Chondrocyte (in vitro differentiated cells): ENCODE results near the gene FOXN3. TPM values are rescaled to one million over a fixed set of nuclear protein-coding genes. Genes with fewer than 3 reads are reported as not detected.

Experiments used
- DNase-seq: peaks from one replicate; pipeline ENCODE4 v3.0.0; 2021; ENCODE audit warnings: mixed read lengths, low spot score
- H3K27ac Mint-ChIP-seq: one replicate; pipeline ENCODE4 v1.8.0; 2021; ENCODE audit warnings: mild to moderate bottlenecking, moderate library complexity, mixed read lengths; ENCODE audit not compliant: unreplicated experiment
- H3K27me3 Mint-ChIP-seq: 2 replicates; pipeline ENCODE4 v1.8.0; 2021; ENCODE audit warnings: low read depth, mixed read lengths
- H3K36me3 Mint-ChIP-seq: 2 replicates; pipeline ENCODE4 v1.8.0; 2021; ENCODE audit warnings: low read depth, mixed read lengths
- H3K4me1 Mint-ChIP-seq: 2 replicates; pipeline ENCODE4 v1.8.0; 2021; ENCODE audit warnings: low read depth, mild to moderate bottlenecking, mixed read lengths
- H3K4me3 Mint-ChIP-seq: one replicate; pipeline ENCODE4 v1.8.0; 2021; ENCODE audit warnings: mild to moderate bottlenecking, moderate library complexity, mixed read lengths; ENCODE audit not compliant: unreplicated experiment
- H3K9me3 Mint-ChIP-seq: 2 replicates; pipeline ENCODE4 v1.8.0; 2021; ENCODE audit warnings: low read depth, mixed read lengths
- CTCF ChIP-seq: fragments of 200-600 bp; sonication (generic); IDR thresholded peaks from 2 replicates; pipeline ENCODE4 v1.5.0; 2021; ENCODE audit warnings: antibody characterized with exemption, mild to moderate bottlenecking, moderate library complexity
- total RNA-seq: library from RNA; stranded (reverse); gene quantifications from 3 replicates; pipeline ENCODE4 v1.2.1, GENCODE V29; 2021

FOXN3 gene
- total RNA-seq, 1 donor from 2014 or later, result 161 TPM

GRCh38 chr14:89294060-89294459, 123.0 kb downstream of the FOXN3 start:
- H3K4me3 Mint-ChIP-seq, result no peak overlapping the region
- peaks cover 7% of the 10 kb centered on the region for H3K36me3 Mint-ChIP-seq
- H3K27ac Mint-ChIP-seq, result peak overlapping the region; percentile 4
- peaks cover 19% of the 10 kb centered on the region for H3K4me1 Mint-ChIP-seq
- no peaks in the 10 kb centered on the region for H3K9me3 Mint-ChIP-seq
- no peak for DNase-seq
- no peaks in the 10 kb centered on the region for H3K27me3 Mint-ChIP-seq
- no peak for TF ChIP-seq CTCF

GRCh38 chr14:89293314-89293916, 123.6 kb downstream of the FOXN3 start:
- Mint-ChIP-seq H3K36me3 (peaks cover 7% of the 10 kb centered on the region), H3K9me3 (no peaks in the 10 kb centered on the region), H3K4me1 (peaks cover 19% of the 10 kb centered on the region), H3K27me3 (no peaks in the 10 kb centered on the region), H3K27ac (no peak overlapping the region), H3K4me3 (no peak overlapping the region)
- DNase-seq, result no peak
- no peak for TF ChIP-seq CTCF

- H3K27me3 Mint-ChIP-seq, result no peaks in the 10 kb centered on the region
- no peak for DNase-seq
- no peak for TF ChIP-seq CTCF
- peak overlapping the region; percentile 30 for H3K27ac Mint-ChIP-seq
- H3K4me1 Mint-ChIP-seq, result peaks cover 14% of the 10 kb centered on the region
- no peak overlapping the region for H3K4me3 Mint-ChIP-seq
- peaks cover 3% of the 10 kb centered on the region for H3K36me3 Mint-ChIP-seq
- no peaks in the 10 kb centered on the region for H3K9me3 Mint-ChIP-seq
Observed at GRCh38 chr14:89292579-89293313, 124.3 kb downstream of the FOXN3 start.

- TF ChIP-seq CTCF, result no peak
- Mint-ChIP-seq H3K36me3 (peaks cover 3% of the 10 kb centered on the region), H3K4me3 (no peak overlapping the region), H3K4me1 (peaks cover 18% of the 10 kb centered on the region), H3K27ac (no peak overlapping the region), H3K9me3 (no peaks in the 10 kb centered on the region), H3K27me3 (no peaks in the 10 kb centered on the region)
- no peak for DNase-seq
Observed at GRCh38 chr14:89291351-89291940, 125.6 kb downstream of the FOXN3 start.

GRCh38 chr14:89290813-89291212, 126.2 kb downstream of the FOXN3 start:
- no peak overlapping the region for H3K4me3 Mint-ChIP-seq
- H3K27me3 Mint-ChIP-seq, result no peaks in the 10 kb centered on the region
- peaks cover 18% of the 10 kb centered on the region for H3K4me1 Mint-ChIP-seq
- H3K27ac Mint-ChIP-seq, result no peak overlapping the region
- TF ChIP-seq CTCF, result no peak
- H3K36me3 Mint-ChIP-seq, result peaks cover 3% of the 10 kb centered on the region
- no peaks in the 10 kb centered on the region for H3K9me3 Mint-ChIP-seq
- DNase-seq, result no peak
